IMR-90 (cell line): ENCODE data around the gene TMEM120A.

Experiments used
- CEBPB ChIP-seq: IDR thresholded peaks from 2 replicates; pipeline ENCODE4 v1.6.1; 2012; ENCODE audit warnings: low read depth, low read length, improper control_type of control experiment
- MXI1 ChIP-seq: IDR thresholded peaks from 2 replicates; pipeline ENCODE4 v1.6.1; 2012; ENCODE audit warnings: low read depth, mild to moderate bottlenecking, low read length, moderate library complexity, borderline replicate concordance
- POLR2A ChIP-seq: IDR thresholded peaks from 2 replicates; pipeline ENCODE4 v1.6.1; 2012; ENCODE audit warnings: mild to moderate bottlenecking, low read depth, low read length
- RCOR1 ChIP-seq: IDR thresholded peaks from 2 replicates; pipeline ENCODE4 v1.6.1; 2012; ENCODE audit warnings: mild to moderate bottlenecking, low read length, improper control_type of control experiment; ENCODE audit not compliant: insufficient replicate concordance
- RFX5 ChIP-seq: IDR thresholded peaks from 2 replicates; pipeline ENCODE4 v1.8.0; 2012; ENCODE audit warnings: low read depth, mild to moderate bottlenecking, low read length, moderate library complexity
- USF2 ChIP-seq: fragments of 150-350 bp; IDR thresholded peaks from 2 replicates; pipeline ENCODE4 v1.6.1; 2017; ENCODE audit warnings: mild to moderate bottlenecking, antibody characterized with exemption, low read length, low read depth
- TF ChIP-seq, protein P1 (sequence below): conservative IDR thresholded peaks from 2 replicates; pipeline ENCODE4 v1.5.1; 2012; ENCODE audit warnings: mild to moderate bottlenecking, low read depth, low read length, improper control_type of control experiment

- TF ChIP-seq POLR2A (no peak), RFX5 (no peak), RCOR1 (no peak), CEBPB (no peak), MXI1 (no peak), USF2 (no peak)
- TF ChIP-seq, protein P1, sequence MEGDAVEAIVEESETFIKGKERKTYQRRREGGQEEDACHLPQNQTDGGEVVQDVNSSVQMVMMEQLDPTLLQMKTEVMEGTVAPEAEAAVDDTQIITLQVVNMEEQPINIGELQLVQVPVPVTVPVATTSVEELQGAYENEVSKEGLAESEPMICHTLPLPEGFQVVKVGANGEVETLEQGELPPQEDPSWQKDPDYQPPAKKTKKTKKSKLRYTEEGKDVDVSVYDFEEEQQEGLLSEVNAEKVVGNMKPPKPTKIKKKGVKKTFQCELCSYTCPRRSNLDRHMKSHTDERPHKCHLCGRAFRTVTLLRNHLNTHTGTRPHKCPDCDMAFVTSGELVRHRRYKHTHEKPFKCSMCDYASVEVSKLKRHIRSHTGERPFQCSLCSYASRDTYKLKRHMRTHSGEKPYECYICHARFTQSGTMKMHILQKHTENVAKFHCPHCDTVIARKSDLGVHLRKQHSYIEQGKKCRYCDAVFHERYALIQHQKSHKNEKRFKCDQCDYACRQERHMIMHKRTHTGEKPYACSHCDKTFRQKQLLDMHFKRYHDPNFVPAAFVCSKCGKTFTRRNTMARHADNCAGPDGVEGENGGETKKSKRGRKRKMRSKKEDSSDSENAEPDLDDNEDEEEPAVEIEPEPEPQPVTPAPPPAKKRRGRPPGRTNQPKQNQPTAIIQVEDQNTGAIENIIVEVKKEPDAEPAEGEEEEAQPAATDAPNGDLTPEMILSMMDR = no peak
These were observed 3.6 kb upstream of the TMEM120A start for GRCh38 chr7:75998038-75998437.
